AML-193 (cell line): ENCODE measurements around the gene STIM1.
A peak's percentile ranks its signal among the peaks of the same experiment; 100 is the strongest.

Experiments used
- DNase-seq, 2 experiments: peaks; one replicate each; lab custom pipeline; 2025; lab: John Stamatoyannopoulos, UW

Gene STIM1

DNA sequence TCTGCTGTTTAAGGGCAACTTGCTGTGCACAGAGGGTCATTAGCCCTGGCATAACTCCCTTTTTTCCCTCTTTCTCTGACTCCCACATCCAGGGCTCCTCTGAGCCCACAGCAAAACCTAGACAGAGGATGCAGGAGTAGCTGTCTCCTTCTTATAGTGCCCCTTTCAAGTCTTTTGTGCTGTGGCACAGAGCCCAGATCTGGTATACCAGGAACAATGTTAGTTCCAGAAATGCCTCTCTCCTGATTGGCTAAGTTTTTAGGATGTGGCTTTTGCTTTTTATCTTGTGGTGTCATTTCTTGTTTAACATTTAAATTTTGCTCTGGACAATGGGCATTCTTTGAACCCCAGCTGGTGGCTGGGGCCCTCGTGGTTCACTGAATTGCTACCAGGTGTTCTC lies 213.5 kb downstream of the STIM1 start:
- DNase-seq = peak; percentile 53

DNA sequence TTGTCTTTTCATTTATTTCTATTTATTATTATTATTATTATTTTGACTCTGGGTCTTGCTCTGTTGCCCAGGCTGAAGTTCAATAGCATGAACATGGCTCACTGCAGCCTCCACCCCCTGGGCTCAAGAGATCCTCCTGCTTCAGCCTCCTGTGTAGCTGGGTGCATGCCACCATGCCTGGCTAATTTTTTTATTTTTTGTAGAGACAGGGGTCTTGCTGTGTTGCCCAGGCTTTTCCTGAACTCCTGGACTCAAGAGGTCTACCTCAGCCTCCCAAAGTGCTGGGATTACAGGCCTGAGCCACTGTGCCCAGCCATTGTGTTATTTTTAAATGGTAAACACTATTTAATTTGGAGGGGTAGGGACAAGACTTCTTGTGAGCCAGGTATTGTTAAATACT lies 215.9 kb downstream of the STIM1 start:
- no peak for DNase-seq

GRCh38 chr11:4071914-4072313 lies 216.4 kb downstream of the STIM1 start:
- DNase-seq = no peak

DNA sequence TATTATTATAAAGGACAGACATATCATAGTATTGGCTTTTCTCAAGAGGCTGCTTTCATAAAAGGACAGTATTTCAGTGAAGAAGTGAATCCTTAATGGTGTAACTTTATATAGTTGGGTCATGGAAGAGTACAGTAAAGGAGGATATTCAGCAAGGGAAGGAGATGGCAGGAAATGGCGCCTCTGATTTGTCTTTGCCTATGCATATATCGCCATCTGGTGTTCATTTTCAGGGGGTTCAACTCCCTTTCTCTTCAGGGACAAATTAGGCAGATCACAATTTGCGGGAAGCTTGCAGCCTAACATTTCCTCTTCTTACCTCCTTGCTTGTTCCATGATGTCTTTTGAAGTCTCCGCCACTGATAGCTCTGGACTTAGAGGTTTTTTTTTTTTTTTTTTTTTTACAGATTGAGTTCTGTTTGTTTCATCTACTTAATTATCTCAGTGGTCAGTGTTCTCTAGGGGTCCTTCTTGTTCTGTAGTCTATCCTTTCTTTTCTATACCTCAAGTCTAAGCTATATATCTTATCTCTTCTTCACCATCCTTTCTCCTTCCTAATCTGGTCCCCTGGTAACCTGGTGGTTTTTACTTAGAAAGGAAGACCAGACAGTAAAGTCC lies 217.3 kb downstream of the STIM1 start:
- DNase-seq = peak; percentile 77 to 79

DNA sequence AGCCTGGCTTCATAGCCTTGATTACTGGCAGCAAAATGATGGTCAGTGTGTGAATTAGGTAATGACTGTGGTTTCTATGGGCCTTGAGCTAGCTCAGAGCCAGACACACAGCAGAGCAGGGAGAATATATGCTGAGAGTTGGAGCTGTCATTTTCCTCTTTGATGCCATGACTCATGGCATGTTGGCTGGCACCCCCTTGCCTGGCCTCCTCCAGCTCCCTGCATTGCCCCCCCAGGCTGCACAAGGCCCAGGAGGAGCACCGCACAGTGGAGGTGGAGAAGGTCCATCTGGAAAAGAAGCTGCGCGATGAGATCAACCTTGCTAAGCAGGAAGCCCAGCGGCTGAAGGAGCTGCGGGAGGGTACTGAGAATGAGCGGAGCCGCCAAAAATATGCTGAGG lies 218.8 kb downstream of the STIM1 start:
- DNase-seq = no peak

- DNase-seq = no peak
These were observed 221.3 kb downstream of the STIM1 start for GRCh38 chr11:4076774-4077173.

DNA sequence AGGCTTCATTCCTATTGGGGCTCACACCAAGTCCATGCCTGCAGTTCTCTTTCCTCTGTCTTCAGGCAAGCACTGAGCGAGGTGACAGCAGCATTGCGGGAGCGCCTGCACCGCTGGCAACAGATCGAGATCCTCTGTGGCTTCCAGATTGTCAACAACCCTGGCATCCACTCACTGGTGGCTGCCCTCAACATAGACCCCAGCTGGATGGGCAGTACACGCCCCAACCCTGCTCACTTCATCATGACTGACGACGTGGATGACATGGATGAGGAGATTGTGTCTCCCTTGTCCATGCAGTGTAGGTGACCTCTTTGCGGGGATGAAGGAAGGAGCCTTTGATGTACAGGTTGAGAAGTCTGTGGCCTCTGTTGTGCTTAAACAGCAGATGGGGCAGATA lies 227.7 kb downstream of the STIM1 start:
- DNase-seq = no peak

DNA sequence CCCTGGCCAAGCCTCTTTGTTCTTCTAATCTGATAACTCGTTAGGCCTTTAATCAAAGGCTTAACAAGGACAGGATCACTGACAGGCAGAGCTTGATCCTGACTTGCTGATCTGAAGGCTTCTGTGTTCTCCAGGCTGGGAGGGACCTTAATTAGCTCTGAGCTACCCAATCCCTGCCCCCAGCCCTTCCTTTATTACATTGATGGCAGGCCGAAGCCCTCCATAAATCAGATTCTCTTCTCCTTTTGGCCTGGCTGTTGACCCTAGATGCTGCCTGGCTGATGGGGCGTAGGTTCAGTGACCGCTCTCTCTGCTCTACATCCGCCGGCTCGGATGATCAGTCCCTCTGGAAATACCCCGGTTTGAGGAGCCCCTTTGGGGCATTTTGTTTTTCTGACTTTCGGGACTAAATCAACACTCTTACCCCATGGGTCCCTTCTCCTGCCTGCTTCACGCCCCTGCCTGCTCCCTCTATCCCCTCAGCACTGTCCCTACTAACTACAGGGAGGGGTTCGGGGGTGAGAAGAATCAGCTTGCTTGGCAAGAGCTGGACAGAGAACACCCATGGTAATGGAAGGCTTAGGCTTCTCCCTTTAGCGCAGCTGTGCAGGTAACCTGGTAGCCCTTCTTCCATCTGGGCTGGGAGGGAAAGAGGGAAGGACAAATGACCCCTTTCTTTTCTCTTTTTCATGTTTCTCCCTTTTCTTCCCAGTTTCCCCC lies 229.1 kb downstream of the STIM1 start:
- DNase-seq = no peak

GRCh38 chr11:4085575-4085974 lies 230.1 kb downstream of the STIM1 start:
- peak in 1 of 2 experiments; percentile 2 for DNase-seq

DNA sequence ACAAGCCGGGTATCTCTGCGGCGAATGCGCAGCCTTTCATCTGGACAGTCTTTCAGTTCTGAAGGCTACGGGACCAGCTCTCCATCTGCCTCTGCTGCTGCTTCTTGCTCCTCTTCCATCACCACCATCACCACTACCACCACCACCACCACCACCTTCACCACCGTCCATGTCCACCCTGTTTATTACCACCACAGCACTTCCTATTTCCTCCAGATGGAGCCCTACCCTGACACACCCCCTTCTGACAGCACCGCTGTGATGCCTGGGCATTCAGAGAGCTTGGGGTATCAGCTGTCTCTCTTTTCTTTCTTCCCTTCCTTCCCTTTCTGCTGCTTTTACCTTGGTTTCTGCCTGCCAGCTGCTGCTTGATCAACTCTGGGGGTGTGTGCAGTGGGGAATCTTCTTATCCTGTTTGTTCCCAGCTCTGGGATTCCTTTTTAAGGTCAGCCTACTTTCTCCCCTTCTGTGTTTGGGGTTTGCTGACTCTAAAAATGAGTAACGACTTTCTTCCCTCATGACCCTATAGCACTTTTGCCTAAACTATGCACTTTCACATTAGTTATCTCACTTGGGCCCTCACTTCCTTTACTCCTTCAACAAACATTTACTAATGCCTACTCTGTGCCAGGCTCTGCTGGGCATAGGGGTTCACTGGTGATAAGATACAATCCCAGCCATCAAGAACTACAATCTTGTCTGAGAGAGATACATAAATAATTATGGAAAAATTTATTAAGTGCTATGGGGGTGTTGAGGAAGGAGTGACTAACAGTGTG lies 231.3 kb downstream of the STIM1 start:
- DNase-seq = no peak

DNA sequence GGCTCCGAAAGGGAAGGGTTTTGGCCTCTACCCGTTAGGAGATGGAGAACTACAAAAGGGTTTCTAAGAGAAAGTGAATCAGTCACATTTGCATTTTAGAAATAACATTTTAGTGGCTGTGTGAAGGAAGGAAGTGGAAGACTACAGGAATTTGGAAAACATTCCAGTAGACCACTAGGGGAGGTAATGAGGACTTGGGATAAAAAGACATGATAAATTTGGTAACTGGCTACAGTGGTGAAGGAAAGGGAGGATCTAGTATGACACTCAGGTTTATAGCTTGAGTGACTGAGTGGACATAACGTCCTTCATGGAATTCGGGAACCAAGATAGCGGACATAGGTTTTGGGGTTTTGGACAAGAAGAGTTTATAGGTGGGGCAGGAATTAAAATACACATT lies 232.1 kb downstream of the STIM1 start:
- DNase-seq = no peak

DNA sequence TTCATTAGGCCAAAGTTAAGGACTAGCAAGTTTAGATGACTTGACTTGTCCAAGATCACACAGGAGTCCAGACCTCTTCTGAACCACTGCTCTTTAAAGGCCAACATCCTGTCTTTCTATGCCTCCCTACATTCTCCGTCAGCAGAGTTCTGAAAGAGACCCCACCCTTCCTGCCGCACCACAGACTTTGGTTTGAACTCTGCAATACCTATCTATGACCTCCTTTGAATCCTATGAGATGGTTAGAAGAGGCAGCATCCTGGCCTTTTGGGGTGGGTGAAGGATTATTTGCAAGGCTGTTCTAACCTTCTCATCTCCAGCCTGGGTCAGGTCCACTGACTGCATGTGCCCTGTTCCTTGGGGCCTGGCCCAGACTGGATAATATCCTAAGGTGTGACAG lies 234.8 kb downstream of the STIM1 start:
- no peak for DNase-seq

DNA sequence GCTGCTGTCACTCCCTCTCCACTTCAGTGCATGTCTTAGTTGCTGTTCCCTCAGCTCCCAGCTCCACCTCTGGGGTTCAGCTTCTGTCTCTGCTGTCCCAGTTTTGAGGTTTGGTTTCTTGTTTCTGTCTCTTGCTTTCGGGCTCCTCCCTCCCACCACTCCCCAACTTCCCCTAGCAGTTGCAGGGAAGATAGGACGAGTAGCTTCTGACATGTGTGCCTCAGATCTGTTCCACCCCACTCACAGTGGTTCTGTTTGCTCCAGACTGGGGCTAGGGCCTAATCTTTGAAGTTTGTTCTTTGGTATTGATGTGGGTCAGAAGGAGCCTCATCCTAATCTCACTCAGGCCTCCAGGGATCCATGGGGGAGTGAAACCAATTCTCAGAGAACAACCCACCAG lies 236.6 kb downstream of the STIM1 start:
- no peak for DNase-seq

DNA sequence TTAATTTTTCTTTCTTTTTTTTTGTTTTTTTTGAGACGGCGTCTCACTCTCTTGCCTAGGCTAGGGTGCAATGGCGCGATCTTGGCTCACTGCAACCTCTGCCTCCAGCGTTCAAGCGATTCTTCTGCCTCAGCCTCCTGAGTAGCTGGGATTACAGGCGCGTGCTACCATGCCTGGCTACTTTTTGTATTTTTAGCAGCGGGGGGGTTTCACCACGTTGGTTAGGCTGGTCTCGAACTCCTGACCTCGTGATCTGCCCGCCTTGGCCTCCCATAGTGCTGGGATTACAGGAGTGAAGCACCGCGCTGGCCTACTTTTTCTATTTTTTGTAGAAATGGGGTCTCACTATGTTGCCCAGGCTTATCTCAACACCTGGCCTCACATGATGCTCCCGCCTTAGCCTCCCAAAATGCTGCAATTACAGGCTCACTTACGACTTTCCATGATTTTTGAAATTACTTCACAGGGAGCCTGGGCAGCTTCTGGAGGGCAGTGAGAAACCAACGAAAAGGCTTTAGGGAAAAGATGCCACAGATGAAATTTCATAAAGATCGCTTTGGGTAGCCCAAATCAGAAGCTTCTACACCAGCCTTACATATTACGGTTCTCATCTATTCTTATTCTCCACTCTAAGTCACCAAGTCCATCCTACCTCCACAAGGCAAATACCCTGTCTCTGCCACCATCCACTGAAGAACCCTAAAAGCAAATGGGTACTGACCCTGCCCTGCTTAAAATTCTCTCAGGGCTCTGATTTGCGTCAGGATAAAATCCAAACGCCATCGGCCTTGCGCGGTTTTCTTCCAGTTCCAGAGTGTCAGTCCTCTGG lies 238.3 kb downstream of the STIM1 start:
- DNase-seq = no peak

DNA sequence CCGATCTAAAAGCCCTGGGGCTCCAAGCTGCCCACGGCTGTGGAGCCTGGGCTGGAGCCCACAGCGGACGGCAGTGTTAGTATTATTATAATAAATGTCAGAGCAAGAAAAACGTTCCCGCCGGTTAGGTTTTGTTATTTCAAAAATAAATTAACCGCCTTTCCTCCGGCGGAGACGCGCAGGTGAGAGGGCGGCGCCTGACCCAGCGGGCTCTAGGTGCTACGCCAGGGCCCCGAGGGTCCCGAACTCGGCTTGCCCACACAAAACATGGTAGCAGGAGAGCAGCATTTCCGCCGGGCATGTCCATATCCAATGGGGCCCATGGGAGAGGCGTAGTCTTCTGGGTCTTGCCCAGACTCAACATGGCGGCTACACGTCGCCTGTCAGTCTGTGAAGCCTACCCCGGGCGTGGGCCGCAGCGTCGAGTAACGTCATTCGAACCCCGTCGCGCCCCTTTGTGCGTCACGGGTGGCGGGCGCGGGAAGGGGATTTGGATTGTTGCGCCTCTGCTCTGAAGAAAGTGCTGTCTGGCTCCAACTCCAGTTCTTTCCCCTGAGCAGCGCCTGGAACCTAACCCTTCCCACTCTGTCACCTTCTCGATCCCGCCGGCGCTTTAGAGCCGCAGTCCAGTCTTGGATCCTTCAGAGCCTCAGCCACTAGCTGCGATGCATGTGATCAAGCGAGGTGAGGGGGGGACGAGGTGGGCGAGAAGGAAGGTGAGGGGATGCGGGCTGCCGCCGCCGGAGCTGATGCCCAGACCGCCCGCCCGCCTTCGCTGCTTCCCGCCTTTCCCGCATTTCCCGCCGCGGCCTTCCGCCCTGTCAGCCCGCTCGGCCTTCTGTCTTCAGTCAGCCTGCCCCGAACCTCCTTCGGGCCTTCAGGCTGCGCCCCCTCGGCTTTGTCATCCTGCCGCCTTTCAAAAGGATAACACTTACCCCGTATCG lies 239.2 kb downstream of the STIM1 start, which contains the start of gene RRM1:
Gene RRM1 (plus strand): TSS at position 452 of the 944 bp plus-strand sequence. CDS start 214 bp downstream, at position 666.
- peak; percentile 91 to 95 for DNase-seq

- DNase-seq = peak; percentile 25 to 29
These were observed 240.2 kb downstream of the STIM1 start for GRCh38 chr11:4095509-4096230.

- no peak for DNase-seq
These were observed 242.7 kb downstream of the STIM1 start for GRCh38 chr11:4098026-4098621.

DNA sequence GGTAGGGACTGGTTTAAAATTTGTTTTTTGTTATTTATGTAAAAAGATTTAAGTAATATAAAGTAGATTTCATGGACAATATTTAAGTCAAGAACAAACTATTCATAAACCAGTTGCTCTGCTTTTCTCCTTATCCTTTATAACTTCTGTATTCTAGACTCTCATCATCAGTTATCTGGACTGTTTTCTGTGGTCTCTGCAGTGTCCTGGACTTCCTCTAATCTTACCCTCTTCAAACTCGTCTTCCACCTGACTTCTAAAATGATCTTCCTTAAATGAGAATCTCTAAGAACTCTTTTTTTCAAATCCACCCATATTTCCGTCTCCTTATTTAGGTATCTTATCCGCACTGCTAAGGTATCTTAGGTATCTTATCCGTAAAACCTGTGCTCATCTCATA lies 247.2 kb downstream of the STIM1 start:
- DNase-seq = peak in 1 of 2 experiments; percentile 14

DNA sequence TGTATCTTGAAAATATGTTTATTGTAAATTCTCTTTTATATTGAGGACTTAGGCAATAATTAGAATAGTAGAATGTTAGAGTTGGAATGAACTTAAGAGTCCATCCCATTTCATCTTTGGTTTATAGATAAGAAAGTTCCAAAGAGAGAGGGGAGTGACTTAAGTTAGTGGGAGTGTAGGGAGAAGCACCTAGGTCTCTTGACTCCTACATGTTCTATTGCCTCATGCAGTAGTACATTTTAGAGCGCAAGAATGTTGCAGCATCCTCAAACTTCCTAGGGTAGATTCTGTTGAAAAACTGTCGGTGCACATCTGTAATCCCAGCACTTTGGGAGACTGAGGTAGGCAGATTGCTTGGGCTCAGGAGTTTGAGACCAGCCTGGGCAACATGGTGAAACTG lies 247.8 kb downstream of the STIM1 start:
- no peak for DNase-seq

GRCh38 chr11:4105916-4106315 lies 250.5 kb downstream of the STIM1 start:
- DNase-seq = no peak
